ENCODE measurements around the gene NDUFB6.
A peak's percentile ranks its signal among the peaks of the same experiment; 100 is the strongest.

The NDUFB6 gene

DNA sequence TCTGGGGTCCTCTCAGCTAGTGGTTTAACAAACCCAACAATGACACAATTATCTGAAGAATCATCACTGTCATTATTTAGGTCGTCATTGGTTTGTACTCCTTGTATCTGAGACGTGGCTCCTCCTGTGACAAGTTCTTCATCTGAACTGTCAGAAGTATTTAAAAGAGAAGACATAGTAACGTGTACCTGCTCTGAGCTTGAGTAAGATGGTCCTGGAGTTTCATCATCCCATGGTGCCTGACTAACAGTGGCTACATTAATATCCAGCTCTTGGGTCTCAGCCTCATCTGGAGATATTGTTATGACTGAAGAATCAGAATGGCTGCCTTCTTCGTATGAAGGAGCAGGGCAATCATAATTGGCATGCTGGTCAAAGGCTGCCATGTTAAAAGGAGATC is 29.9 kb downstream of the NDUFB6 start:
- WGBS (ENCODE audit: extremely low coverage, insufficient coverage, low lambda C conversion rate) = no CpG with 5 or more reads among the region's 4 CpGs
- Histone ChIP-seq H3K4ac (ENCODE audit: low read depth, low read length) (no peak overlapping the region), H2BK120ac (ENCODE audit: low read depth, low read length) (no peak overlapping the region), H3K79me1 (ENCODE audit: low read length) (peaks cover 15% of the 10 kb centered on the region), H4K8ac (ENCODE audit: low read depth, low read length) (no peak overlapping the region), H3K4me1 (ENCODE audit: control insufficient read depth, low read depth, low read length) (no peaks in the 10 kb centered on the region), H2BK15ac (replicated peaks; ENCODE audit: low read depth) (no peak overlapping the region), H2AK5ac (ENCODE audit: low read length) (no peak overlapping the region), H2BK5ac (ENCODE audit: low read length) (no peak overlapping the region), H4K5ac (ENCODE audit: low read length) (no peak overlapping the region), H3K18ac (ENCODE audit: low read length) (no peak overlapping the region), H3K79me2 (ENCODE audit: control insufficient read depth, insufficient read depth, low read length) (peaks cover 38% of the 10 kb centered on the region), H3K23ac (ENCODE audit: low read length) (no peak overlapping the region), H3K4me3 (ENCODE audit: low read length) (no peak overlapping the region), H3K56ac (ENCODE audit: low read length) (no peak overlapping the region), H3K4me2 (ENCODE audit: low read length) (no peak overlapping the region), H3K27ac (ENCODE audit: low read depth, low read length) (no peak overlapping the region), H3K27me3 (ENCODE audit: insufficient read depth, low read length, poor library complexity) (no peaks in the 10 kb centered on the region), H3K9ac (ENCODE audit: low read length) (no peak overlapping the region), H3K36me3 (ENCODE audit: control insufficient read depth, insufficient read depth, low read length) (peaks cover 3% of the 10 kb centered on the region)
- DNase-seq = no peak

- Histone ChIP-seq H3K56ac (ENCODE audit: low read length) (no peak overlapping the region), H3K9ac (ENCODE audit: low read length) (no peak overlapping the region), H3K4me2 (ENCODE audit: low read length) (no peak overlapping the region), H2BK120ac (ENCODE audit: low read depth, low read length) (no peak overlapping the region), H4K5ac (ENCODE audit: low read length) (no peak overlapping the region), H3K18ac (ENCODE audit: low read length) (no peak overlapping the region), H3K4me3 (ENCODE audit: low read length) (no peak overlapping the region), H2BK5ac (ENCODE audit: low read length) (no peak overlapping the region), H3K79me1 (ENCODE audit: low read length) (no peaks in the 10 kb centered on the region), H3K4ac (ENCODE audit: low read depth, low read length) (no peak overlapping the region), H3K79me2 (ENCODE audit: control insufficient read depth, insufficient read depth, low read length) (no peaks in the 10 kb centered on the region), H3K23ac (ENCODE audit: low read length) (no peak overlapping the region), H3K27ac (ENCODE audit: low read depth, low read length) (no peak overlapping the region), H4K8ac (ENCODE audit: low read depth, low read length) (no peak overlapping the region), H3K4me1 (ENCODE audit: control insufficient read depth, low read depth, low read length) (no peaks in the 10 kb centered on the region), H2AK5ac (ENCODE audit: low read length) (no peak overlapping the region), H2BK15ac (replicated peaks; ENCODE audit: low read depth) (no peak overlapping the region), H3K36me3 (ENCODE audit: control insufficient read depth, insufficient read depth, low read length) (no peaks in the 10 kb centered on the region), H3K27me3 (ENCODE audit: insufficient read depth, low read length, poor library complexity) (no peaks in the 10 kb centered on the region)
- no peak for DNase-seq
- WGBS (ENCODE audit: extremely low coverage, insufficient coverage, low lambda C conversion rate) = no CpG with 5 or more reads among the region's 4 CpGs
These were observed 39.1 kb downstream of the NDUFB6 start for GRCh38 chr9:32533816-32534215.

DNA sequence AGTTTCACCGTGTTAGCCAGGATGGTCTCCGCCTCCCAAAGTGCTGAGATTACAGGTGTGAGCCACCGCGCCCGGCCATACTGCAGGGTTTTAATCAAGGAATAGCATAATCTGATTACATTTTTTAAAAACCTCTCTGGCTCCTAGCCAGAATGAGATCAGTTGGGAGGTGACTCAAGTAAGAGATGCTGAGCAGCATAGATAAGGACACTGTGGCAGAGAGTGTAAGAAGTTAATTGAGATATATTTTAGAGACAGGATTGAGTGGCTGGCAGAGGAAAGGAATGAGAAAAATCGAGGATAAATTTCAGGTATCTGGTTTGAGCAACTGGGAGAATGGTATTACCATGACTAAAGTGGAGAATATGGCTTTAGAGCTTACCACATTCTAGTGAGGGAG is 39.6 kb downstream of the NDUFB6 start:
- no peak overlapping the region for H4K8ac ChIP-seq (ENCODE audit: low read depth, low read length)
- H3K4ac ChIP-seq (ENCODE audit: low read depth, low read length) = no peak overlapping the region
- H2BK15ac ChIP-seq (replicated peaks; ENCODE audit: low read depth) = no peak overlapping the region
- H2AK5ac ChIP-seq (ENCODE audit: low read length) = no peak overlapping the region
- H3K4me3 ChIP-seq (ENCODE audit: low read length) = no peak overlapping the region
- H3K9ac ChIP-seq (ENCODE audit: low read length) = no peak overlapping the region
- no peak overlapping the region for H2BK120ac ChIP-seq (ENCODE audit: low read depth, low read length)
- H3K4me2 ChIP-seq (ENCODE audit: low read length) = no peak overlapping the region
- H3K27me3 ChIP-seq (ENCODE audit: insufficient read depth, low read length, poor library complexity) = no peaks in the 10 kb centered on the region
- no peaks in the 10 kb centered on the region for H3K79me2 ChIP-seq (ENCODE audit: control insufficient read depth, insufficient read depth, low read length)
- H4K5ac ChIP-seq (ENCODE audit: low read length) = no peak overlapping the region
- H3K23ac ChIP-seq (ENCODE audit: low read length) = no peak overlapping the region
- H3K36me3 ChIP-seq (ENCODE audit: control insufficient read depth, insufficient read depth, low read length) = no peaks in the 10 kb centered on the region
- no CpG with 5 or more reads among the region's 6 CpGs for WGBS (ENCODE audit: extremely low coverage, insufficient coverage, low lambda C conversion rate)
- H3K56ac ChIP-seq (ENCODE audit: low read length) = no peak overlapping the region
- no peak for DNase-seq
- no peak overlapping the region for H3K27ac ChIP-seq (ENCODE audit: low read depth, low read length)
- no peak overlapping the region for H2BK5ac ChIP-seq (ENCODE audit: low read length)
- H3K18ac ChIP-seq (ENCODE audit: low read length) = no peak overlapping the region
- no peaks in the 10 kb centered on the region for H3K4me1 ChIP-seq (ENCODE audit: control insufficient read depth, low read depth, low read length)
- H3K79me1 ChIP-seq (ENCODE audit: low read length) = no peaks in the 10 kb centered on the region

GRCh38 chr9:32526707-32527048 is 46.3 kb downstream of the NDUFB6 start:
- Histone ChIP-seq H3K4me1 (ENCODE audit: control insufficient read depth, low read depth, low read length) (peaks cover 2% of the 10 kb centered on the region), H3K4ac (ENCODE audit: low read depth, low read length) (no peak overlapping the region), H3K9ac (ENCODE audit: low read length) (no peak overlapping the region), H2BK5ac (ENCODE audit: low read length) (no peak overlapping the region), H3K4me2 (ENCODE audit: low read length) (no peak overlapping the region), H3K4me3 (ENCODE audit: low read length) (no peak overlapping the region), H3K36me3 (ENCODE audit: control insufficient read depth, insufficient read depth, low read length) (no peaks in the 10 kb centered on the region), H3K27ac (ENCODE audit: low read depth, low read length) (no peak overlapping the region), H3K27me3 (ENCODE audit: insufficient read depth, low read length, poor library complexity) (no peaks in the 10 kb centered on the region), H3K79me2 (ENCODE audit: control insufficient read depth, insufficient read depth, low read length) (peaks cover 10% of the 10 kb centered on the region), H2BK120ac (ENCODE audit: low read depth, low read length) (no peak overlapping the region), H3K56ac (ENCODE audit: low read length) (no peak overlapping the region), H3K18ac (ENCODE audit: low read length) (no peak overlapping the region), H2BK15ac (replicated peaks; ENCODE audit: low read depth) (no peak overlapping the region), H2AK5ac (ENCODE audit: low read length) (no peak overlapping the region), H3K79me1 (ENCODE audit: low read length) (peaks cover 8% of the 10 kb centered on the region), H4K5ac (ENCODE audit: low read length) (no peak overlapping the region), H4K8ac (ENCODE audit: low read depth, low read length) (no peak overlapping the region), H3K23ac (ENCODE audit: low read length) (no peak overlapping the region)
- WGBS (ENCODE audit: extremely low coverage, insufficient coverage, low lambda C conversion rate) = no CpG with 5 or more reads among the region's 2 CpGs
- DNase-seq = no peak

DNA sequence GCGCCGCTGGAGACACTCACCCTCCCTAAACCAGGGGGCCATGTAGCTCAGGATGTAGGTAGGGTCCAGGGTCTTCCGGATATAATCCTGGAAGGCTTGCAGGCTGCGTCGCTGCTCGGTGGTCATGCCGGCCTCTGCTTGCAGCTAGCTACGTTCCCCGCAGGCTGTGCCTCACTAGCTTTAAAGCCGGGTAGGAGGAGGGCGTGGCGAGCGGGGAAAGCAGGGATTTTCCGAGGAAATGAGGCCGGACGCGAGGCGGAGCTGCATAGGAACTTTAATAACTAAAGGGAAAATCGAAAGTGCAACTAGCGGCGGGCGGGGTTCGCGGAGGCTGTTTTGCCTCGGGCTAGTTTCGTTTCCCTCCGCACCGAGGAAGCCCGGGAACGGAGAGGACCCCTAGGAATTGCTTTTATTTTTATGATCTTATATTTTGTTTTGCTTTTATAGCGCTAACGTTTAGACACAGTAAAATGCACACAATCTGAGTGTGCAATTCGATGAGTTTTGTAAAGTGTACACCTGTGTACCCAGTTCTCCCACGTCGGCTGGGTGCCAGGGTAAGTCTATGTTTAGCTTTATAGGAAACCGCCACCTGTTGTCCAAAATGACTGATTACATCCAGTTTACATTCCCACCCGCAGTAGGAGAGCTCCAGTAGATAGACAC is 46.8 kb downstream of the NDUFB6 start, which contains the start of gene RIGI:
TSS of gene RIGI (minus strand) at position 156 of the 666 bp plus-strand sequence. CDS start at position 126, 30 bp downstream.
- H3K56ac ChIP-seq (ENCODE audit: low read length) = peak within 1 kb of the TSS; percentile 89
- peak within 1 kb of the TSS; percentile 88 for H2BK5ac ChIP-seq (ENCODE audit: low read length)
- peak within 1 kb of the TSS; percentile 79 for H3K4me2 ChIP-seq (ENCODE audit: low read length)
- WGBS (ENCODE audit: extremely low coverage, insufficient coverage, low lambda C conversion rate) = no CpG with 5 or more reads among the region's 37 CpGs
- H3K79me1 ChIP-seq (ENCODE audit: low read length) = peaks cover 8% of the 10 kb centered on the region
- H2BK15ac ChIP-seq (replicated peaks; ENCODE audit: low read depth) = no peak within 1 kb of the TSS
- no peaks in the 10 kb centered on the region for H3K36me3 ChIP-seq (ENCODE audit: control insufficient read depth, insufficient read depth, low read length)
- DNase-seq = peak; percentile 85
- peak within 1 kb of the TSS; percentile 91 for H3K18ac ChIP-seq (ENCODE audit: low read length)
- H4K5ac ChIP-seq (ENCODE audit: low read length) = no peak within 1 kb of the TSS
- peak within 1 kb of the TSS; percentile 83 for H2AK5ac ChIP-seq (ENCODE audit: low read length)
- no peak within 1 kb of the TSS for H4K8ac ChIP-seq (ENCODE audit: low read depth, low read length)
- H3K4me3 ChIP-seq (ENCODE audit: low read length) = peak within 1 kb of the TSS; percentile 63
- peak within 1 kb of the TSS; percentile 48 for H3K4ac ChIP-seq (ENCODE audit: low read depth, low read length)
- H3K79me2 ChIP-seq (ENCODE audit: control insufficient read depth, insufficient read depth, low read length) = peaks cover 10% of the 10 kb centered on the region
- H3K9ac ChIP-seq (ENCODE audit: low read length) = peak within 1 kb of the TSS; percentile 74
- H3K27ac ChIP-seq (ENCODE audit: low read depth, low read length) = peak within 1 kb of the TSS; percentile 70
- no peak within 1 kb of the TSS for H3K23ac ChIP-seq (ENCODE audit: low read length)
- H2BK120ac ChIP-seq (ENCODE audit: low read depth, low read length) = peak within 1 kb of the TSS; percentile 56
- no peaks in the 10 kb centered on the region for H3K27me3 ChIP-seq (ENCODE audit: insufficient read depth, low read length, poor library complexity)
- H3K4me1 ChIP-seq (ENCODE audit: control insufficient read depth, low read depth, low read length) = peaks cover 2% of the 10 kb centered on the region

DNA sequence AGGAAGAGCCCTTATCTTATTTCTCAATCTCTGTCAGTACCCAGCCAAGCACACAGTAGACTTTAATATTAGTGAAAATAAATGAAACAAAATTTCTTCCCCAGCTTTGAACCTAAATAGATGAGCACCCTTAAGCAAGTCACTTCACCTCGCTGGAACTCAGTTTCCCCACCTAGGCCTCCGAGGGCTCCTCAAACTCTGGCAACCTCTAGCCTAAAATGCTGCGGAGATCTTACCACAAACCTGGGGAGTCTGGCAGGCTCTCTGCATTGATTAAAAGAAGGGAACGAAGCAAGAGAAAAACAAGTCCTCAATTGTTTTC is 47.3 kb downstream of the NDUFB6 start:
- peak overlapping the region; percentile 48 for H3K4ac ChIP-seq (ENCODE audit: low read depth, low read length)
- H2BK5ac ChIP-seq (ENCODE audit: low read length) = peak overlapping the region; percentile 88
- peak overlapping the region; percentile 74 for H3K9ac ChIP-seq (ENCODE audit: low read length)
- peak overlapping the region; percentile 91 for H3K18ac ChIP-seq (ENCODE audit: low read length)
- peak overlapping the region; percentile 70 for H3K27ac ChIP-seq (ENCODE audit: low read depth, low read length)
- H3K56ac ChIP-seq (ENCODE audit: low read length) = peak overlapping the region; percentile 89
- no peak overlapping the region for H2BK15ac ChIP-seq (replicated peaks; ENCODE audit: low read depth)
- H2AK5ac ChIP-seq (ENCODE audit: low read length) = peak overlapping the region; percentile 83
- peak overlapping the region; percentile 63 for H3K4me3 ChIP-seq (ENCODE audit: low read length)
- H3K36me3 ChIP-seq (ENCODE audit: control insufficient read depth, insufficient read depth, low read length) = no peaks in the 10 kb centered on the region
- WGBS (ENCODE audit: extremely low coverage, insufficient coverage, low lambda C conversion rate) = no CpG with 5 or more reads among the region's 4 CpGs
- H4K5ac ChIP-seq (ENCODE audit: low read length) = no peak overlapping the region
- H3K79me1 ChIP-seq (ENCODE audit: low read length) = peaks cover 8% of the 10 kb centered on the region
- no peak overlapping the region for H4K8ac ChIP-seq (ENCODE audit: low read depth, low read length)
- no peak for DNase-seq
- no peak overlapping the region for H3K23ac ChIP-seq (ENCODE audit: low read length)
- H3K4me2 ChIP-seq (ENCODE audit: low read length) = peak overlapping the region; percentile 79
- H2BK120ac ChIP-seq (ENCODE audit: low read depth, low read length) = peak overlapping the region; percentile 56
- peaks cover 2% of the 10 kb centered on the region for H3K4me1 ChIP-seq (ENCODE audit: control insufficient read depth, low read depth, low read length)
- H3K79me2 ChIP-seq (ENCODE audit: control insufficient read depth, insufficient read depth, low read length) = peaks cover 10% of the 10 kb centered on the region
- H3K27me3 ChIP-seq (ENCODE audit: insufficient read depth, low read length, poor library complexity) = no peaks in the 10 kb centered on the region
